KMS-11 (cell line): Measurements from ENCODE around the gene ENOX2.

Experiments
- H2AFZ ChIP-seq: fragments of 200-600 bp; sonication (generic); 2 replicates; pipeline ENCODE4 v1.6.1; 2016; ENCODE audit warnings: antibody characterized with exemption, mixed run types, low read depth
- H3K27ac ChIP-seq: fragments of 200-600 bp; sonication (generic); 2 replicates; pipeline ENCODE4 v1.6.1; 2016; ENCODE audit warnings: mild to moderate bottlenecking, mixed run types
- H3K27me3 ChIP-seq: fragments of 200-600 bp; sonication (generic); 2 replicates; pipeline ENCODE4 v1.6.1; 2017; ENCODE audit warnings: mild to moderate bottlenecking, low read depth, mixed run types, moderate library complexity; ENCODE audit not compliant: insufficient read depth
- H3K36me3 ChIP-seq: fragments of 200-600 bp; sonication (generic); 2 replicates; pipeline ENCODE4 v1.6.1; 2017; ENCODE audit warnings: mild to moderate bottlenecking, mixed run types; ENCODE audit not compliant: insufficient read depth
- H3K4me1 ChIP-seq: fragments of 200-600 bp; sonication (generic); 2 replicates; pipeline ENCODE4 v1.6.1; 2016; ENCODE audit warnings: mild to moderate bottlenecking, low read depth, mixed run types; ENCODE audit not compliant: poor library complexity, severe bottlenecking
- H3K4me2 ChIP-seq: fragments of 200-600 bp; sonication (generic); 2 replicates; pipeline ENCODE4 v1.7.0; 2016; ENCODE audit warnings: mild to moderate bottlenecking, mixed run types
- H3K4me3 ChIP-seq: fragments of 200-600 bp; sonication (generic); IDR thresholded peaks from 2 replicates; pipeline ENCODE4 v1.6.1; 2017; ENCODE audit warnings: low read depth, low read length, mixed read lengths; ENCODE audit not compliant: insufficient read depth
- H3K79me2 ChIP-seq: fragments of 200-600 bp; sonication (generic); 2 replicates; pipeline ENCODE4 v1.6.1; 2016; ENCODE audit warnings: low read depth, mixed run types; ENCODE audit not compliant: insufficient read depth
- H3K9ac ChIP-seq: fragments of 200-600 bp; sonication (generic); 2 replicates; pipeline ENCODE4 v1.6.1; 2016; ENCODE audit warnings: mild to moderate bottlenecking, mixed run types
- H4K20me1 ChIP-seq: fragments of 200-600 bp; sonication (generic); 2 replicates; pipeline ENCODE4 v1.6.1; 2016; ENCODE audit warnings: mild to moderate bottlenecking, mixed run types; ENCODE audit not compliant: insufficient read depth
- TF ChIP-seq, protein P1 (sequence below): fragments of 200-600 bp; sonication (generic); conservative IDR thresholded peaks from 2 replicates; pipeline ENCODE4 v1.6.1; 2017; ENCODE audit warnings: low read depth, mild to moderate bottlenecking, antibody characterized with exemption, low read length, moderate library complexity, mixed read lengths

Gene ENOX2

GRCh38 chrX:130896026-130896425 lies 7.0 kb downstream of the ENOX2 start:
- no peak overlapping the region for H3K4me3 ChIP-seq
- no peaks in the 10 kb centered on the region for H3K4me1 ChIP-seq
- H3K27ac ChIP-seq, result no peak overlapping the region
- no peak overlapping the region for H3K4me2 ChIP-seq
- no peaks in the 10 kb centered on the region for H3K79me2 ChIP-seq
- no peak overlapping the region for H3K9ac ChIP-seq
- no peaks in the 10 kb centered on the region for H3K27me3 ChIP-seq
- H3K36me3 ChIP-seq, result no peaks in the 10 kb centered on the region
- H2AFZ ChIP-seq, result no peak overlapping the region
- no peaks in the 10 kb centered on the region for H4K20me1 ChIP-seq
- TF ChIP-seq, protein P1, sequence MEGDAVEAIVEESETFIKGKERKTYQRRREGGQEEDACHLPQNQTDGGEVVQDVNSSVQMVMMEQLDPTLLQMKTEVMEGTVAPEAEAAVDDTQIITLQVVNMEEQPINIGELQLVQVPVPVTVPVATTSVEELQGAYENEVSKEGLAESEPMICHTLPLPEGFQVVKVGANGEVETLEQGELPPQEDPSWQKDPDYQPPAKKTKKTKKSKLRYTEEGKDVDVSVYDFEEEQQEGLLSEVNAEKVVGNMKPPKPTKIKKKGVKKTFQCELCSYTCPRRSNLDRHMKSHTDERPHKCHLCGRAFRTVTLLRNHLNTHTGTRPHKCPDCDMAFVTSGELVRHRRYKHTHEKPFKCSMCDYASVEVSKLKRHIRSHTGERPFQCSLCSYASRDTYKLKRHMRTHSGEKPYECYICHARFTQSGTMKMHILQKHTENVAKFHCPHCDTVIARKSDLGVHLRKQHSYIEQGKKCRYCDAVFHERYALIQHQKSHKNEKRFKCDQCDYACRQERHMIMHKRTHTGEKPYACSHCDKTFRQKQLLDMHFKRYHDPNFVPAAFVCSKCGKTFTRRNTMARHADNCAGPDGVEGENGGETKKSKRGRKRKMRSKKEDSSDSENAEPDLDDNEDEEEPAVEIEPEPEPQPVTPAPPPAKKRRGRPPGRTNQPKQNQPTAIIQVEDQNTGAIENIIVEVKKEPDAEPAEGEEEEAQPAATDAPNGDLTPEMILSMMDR, result no peak

GRCh38 chrX:130895299-130895698 lies 7.7 kb downstream of the ENOX2 start:
- Histone ChIP-seq H3K4me3 (no peak overlapping the region), H3K4me1 (no peaks in the 10 kb centered on the region), H4K20me1 (no peaks in the 10 kb centered on the region), H3K27ac (no peak overlapping the region), H3K4me2 (no peak overlapping the region), H3K79me2 (no peaks in the 10 kb centered on the region), H3K36me3 (no peaks in the 10 kb centered on the region), H3K27me3 (no peaks in the 10 kb centered on the region), H3K9ac (no peak overlapping the region), H2AFZ (no peak overlapping the region)
- TF ChIP-seq, protein P1, result no peak

DNA sequence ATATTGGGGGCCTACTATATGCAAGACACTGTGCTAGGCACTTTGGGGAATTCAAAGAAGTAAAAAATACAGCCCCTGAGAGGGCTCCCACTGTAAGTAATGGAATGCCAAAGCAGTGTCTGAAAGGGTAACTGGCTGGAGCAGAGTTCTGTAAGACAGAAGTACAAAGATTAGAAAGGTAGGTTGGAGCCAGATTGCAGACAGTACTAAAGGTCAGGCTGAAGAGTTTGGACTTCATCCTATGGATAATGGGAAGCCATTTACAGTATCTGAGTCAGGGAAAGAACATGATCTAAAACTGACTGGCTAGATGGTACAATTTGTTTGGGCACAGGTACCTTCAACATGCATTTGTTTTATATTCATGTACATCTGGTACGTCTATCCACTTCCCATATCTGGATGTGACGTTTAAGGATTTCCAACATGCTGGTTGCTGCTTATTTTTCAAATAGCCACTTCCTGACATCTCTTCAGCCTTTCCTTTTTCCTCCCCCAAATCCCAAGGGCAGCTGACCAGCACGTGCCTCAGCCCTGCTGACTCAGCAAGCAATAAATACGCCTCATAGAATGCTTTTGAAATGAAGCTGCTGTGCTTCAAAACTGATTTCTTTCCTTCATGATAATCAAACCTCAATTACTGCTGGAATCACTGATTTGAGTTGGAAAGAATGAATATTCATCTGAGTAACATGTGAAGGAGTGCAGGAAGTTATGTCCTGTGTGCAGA lies 9.5 kb downstream of the ENOX2 start:
- TF ChIP-seq, protein P1, result no peak
- H3K4me3 ChIP-seq, result no peak overlapping the region
- no peaks in the 10 kb centered on the region for H3K79me2 ChIP-seq
- H3K27ac ChIP-seq, result no peak overlapping the region
- H4K20me1 ChIP-seq, result no peaks in the 10 kb centered on the region
- H3K9ac ChIP-seq, result no peak overlapping the region
- no peak overlapping the region for H3K4me2 ChIP-seq
- no peaks in the 10 kb centered on the region for H3K27me3 ChIP-seq
- no peaks in the 10 kb centered on the region for H3K4me1 ChIP-seq
- no peak overlapping the region for H2AFZ ChIP-seq
- no peaks in the 10 kb centered on the region for H3K36me3 ChIP-seq

DNA sequence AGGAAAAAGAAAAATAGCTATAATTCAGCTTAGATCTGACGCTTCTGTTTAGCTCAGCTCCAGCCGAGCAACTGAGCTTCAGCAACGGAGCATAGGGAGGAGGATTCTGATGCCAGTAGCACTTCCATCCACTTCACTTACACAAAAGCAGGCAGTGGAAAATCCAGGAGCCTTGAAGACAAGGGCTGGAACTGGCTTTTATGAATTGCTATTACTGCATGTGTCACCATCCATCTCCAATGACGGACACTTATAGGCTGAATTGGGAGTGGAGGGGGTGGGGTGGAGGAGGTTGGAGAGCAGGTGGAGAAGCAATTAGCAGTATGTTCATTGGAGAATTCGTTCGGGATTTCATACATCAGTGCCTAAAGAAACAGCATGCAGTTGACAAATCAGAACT lies 15.6 kb downstream of the ENOX2 start:
- no peak overlapping the region for H3K27ac ChIP-seq
- no peak overlapping the region for H3K4me2 ChIP-seq
- no peaks in the 10 kb centered on the region for H3K79me2 ChIP-seq
- no peaks in the 10 kb centered on the region for H4K20me1 ChIP-seq
- H3K36me3 ChIP-seq, result no peaks in the 10 kb centered on the region
- TF ChIP-seq, protein P1, result no peak
- H3K27me3 ChIP-seq, result no peaks in the 10 kb centered on the region
- H2AFZ ChIP-seq, result no peak overlapping the region
- no peak overlapping the region for H3K9ac ChIP-seq
- no peak overlapping the region for H3K4me3 ChIP-seq
- peaks cover 11% of the 10 kb centered on the region for H3K4me1 ChIP-seq
